Epidermal melanocyte (primary cell): ENCODE measurements around the gene FGF16.
"Not testable (repeated sequence)": the region's sequence is repeated elsewhere in the genome, so short reads cannot be mapped to it uniquely, and the experiment has no call there.

Experiments used
- DNase-seq: peaks from one replicate; pipeline ENCODE4 v3.0.0; 2011; ENCODE audit warnings: low spot score; ENCODE audit not compliant: insufficient read length

FGF16 gene

DNA sequence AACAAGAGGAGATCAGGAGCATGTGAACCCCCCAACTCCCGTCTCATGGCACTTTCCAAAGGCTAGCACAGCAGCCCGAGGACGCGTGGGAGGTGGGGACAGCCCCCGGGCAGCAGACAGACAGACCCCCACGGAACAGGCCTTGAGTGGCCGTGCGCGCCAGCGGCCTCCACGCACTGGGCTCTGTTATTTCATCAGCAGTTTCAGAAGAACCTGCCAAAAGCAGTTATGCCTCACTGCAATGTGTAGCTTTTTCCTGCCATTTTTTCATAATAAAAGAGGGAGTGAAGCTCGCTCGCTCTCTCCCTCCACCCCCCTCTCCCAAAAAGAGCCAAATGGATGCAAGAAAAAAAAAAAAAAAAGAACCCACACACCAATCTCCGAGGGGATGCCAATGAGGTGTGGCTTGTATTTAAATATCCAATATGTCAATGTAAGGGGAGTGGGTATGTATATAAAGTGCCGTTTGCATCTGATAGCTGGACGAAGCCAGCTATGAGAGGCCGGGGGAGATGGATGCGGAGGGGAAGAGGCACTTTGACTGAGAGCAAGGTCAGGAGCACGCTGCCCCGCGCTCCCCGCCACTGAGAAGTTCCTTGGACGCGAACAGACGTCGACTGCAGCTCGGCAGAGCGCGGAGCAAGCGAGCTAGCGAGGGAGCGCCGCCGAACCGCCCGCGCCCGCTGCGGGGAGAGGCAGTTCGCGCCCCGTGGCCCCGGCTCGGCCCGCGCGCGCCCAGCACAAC, at the start of gene FGF16:
Gene FGF16, plus strand, starts transcription at position 482 of the 745 bp plus-strand sequence. CDS start 286 bp downstream, outside the sequence.
- no peak for DNase-seq

DNA sequence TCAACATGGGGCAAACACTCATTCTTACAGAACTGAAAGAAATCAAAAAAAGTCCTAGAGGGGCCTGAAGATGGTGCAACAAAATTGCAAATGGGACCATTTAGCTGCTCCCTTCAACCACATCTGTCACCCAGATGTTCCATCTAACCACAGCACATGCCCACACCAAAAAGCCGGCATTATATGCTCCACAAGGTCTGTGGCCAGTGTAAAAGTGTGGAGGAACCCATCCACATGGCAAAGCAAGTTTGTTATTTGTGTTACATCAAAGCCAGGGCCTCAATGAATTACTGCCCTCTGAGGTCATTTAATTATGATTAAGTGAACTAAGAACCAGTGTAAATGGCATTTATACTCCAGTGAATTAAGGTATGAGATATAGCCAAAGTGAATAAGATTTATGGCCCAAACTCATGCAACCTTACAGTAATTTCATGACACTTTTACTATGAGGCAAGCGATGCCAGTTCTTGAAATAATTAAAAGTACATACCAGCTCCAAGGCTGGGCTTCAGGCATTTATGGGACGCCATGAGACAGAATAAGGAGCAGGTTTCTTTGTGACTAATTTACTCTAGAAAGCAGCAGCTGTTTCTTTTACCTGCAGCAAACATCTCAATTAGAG, 48.7 kb upstream of the FGF16 start:
- DNase-seq, result peak; percentile 17

DNA sequence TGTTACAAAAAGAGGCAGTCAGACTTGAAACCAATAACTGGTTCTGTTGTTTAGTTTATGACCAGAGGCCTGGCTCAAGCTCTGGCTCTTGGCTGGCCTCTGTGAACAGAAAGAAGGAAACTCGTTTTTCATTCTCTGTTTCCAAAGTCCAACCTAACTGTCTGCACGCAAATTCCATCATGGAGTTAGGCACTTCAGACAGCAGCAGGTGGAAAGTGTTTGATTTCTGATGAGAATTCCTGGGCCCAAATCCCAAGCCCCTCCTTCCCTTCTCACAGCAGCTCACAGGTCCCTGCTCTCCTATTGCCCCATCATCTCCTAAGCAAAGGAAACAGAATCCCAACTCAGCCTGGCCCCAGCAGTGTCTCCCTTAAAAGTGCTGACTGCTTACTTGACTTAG, 42.8 kb upstream of the FGF16 start:
- no peak for DNase-seq

DNA sequence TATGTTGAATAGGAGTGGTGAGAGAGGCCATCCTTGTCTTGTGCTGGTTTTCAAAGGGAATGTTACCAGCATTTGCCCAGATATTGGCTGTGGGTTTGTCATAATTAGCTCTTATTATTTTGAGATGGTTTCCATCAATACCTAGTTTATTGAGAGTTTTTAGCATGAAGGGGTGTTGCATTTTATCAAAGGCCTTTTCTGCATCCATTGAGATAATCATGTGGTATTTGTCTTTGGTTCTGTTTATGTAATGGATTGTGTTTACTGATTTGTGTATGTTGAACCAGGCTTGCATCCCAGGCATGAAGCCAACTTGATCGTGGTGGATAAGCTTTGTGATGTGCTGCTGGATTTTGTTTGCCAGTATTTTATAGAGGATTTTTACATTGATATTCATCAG, 39.4 kb upstream of the FGF16 start:
- not testable (repeated sequence) for DNase-seq

DNA sequence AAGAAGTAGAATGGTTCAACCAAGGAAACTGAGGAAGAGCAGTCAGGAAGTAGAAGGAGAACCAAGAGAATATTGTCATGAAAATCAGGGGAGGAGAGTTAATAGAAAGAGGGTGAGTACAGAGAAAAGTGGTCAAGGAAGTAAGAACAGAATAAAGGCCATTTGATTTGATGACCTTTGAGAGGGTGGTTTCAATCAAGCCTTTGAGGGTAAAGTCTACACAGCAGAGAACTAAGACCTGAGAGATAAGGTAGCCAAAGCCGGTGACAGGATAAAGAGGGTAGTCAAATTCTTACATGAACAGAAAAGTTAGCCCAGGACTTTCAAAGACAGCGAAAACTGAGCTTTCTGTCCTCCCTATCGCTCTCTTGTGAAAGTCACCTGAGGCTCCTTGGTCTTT, 34.6 kb upstream of the FGF16 start:
- no peak for DNase-seq

DNA sequence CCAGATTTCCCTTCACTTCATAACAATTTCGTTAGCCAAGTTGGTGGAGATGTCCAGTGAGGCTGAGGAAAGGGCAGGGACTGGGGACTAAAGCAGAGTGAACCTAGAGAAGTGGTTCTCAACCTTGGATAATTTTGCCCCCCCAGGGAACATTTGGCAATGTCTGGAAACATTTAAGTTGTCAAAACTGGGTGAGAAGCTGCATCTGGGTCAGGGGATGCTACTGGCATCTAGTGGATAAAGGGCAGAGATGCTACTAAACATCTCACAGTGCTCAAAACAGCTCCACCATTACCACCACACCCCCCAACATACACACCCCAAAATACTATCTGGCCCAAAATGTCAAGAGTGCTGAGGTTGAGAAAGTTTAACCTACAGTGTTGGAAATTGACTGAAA, 32.0 kb upstream of the FGF16 start:
- DNase-seq, result no peak

DNA sequence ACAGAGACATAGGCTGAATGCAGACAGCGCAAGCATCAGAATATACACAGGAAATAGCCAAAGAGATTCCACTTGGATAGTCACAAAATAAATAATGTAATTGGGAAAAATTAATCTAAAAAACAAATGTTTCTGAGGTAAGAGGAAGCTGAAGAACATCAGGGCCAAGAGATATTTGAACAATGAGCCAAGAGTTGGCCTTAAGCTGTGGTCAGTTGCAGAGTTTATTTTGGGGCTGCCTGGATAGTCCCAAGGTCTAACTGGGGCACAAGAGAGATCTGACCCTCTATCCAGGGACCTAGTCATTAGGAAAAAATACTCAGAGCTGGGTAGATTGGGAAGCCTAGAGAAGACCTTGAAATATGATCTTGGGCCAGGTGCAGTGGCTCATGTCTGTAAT, 31.3 kb upstream of the FGF16 start:
- no peak for DNase-seq

DNA sequence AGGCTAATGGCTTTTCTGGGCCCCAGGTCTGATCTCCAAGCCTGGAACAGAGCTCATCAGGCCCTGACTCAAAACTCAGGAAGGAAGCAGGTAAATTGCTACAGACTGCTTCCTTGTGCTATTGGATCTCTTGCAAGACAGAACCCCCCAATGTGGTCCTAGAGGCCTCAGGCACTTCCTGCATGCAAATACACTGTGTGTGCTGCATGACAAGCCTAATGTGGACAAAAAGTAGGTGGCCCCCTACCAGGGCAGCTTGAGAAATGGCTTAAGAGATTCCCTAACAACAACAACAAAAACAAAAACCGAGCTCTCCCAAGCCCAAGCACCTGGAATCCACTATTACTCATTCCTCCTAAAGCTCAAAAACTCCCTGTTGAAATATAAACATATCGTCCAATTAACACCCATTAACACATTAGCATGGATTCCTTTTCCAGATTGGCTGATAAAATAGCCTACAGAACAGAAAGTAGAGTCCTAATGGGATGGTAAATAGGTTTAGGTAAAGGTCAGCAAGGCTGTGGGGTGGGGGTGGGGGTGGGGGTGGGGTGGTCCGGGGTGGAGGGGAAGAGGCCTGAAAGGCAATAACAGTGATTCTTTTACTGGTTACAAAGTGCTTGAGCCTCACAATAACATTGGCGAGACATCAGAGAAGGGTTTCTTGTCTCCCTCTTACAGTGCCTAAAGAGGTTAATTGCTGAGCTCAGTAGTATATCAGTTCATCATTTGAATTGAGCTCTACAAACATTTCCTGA, 24.1 kb upstream of the FGF16 start:
- DNase-seq, result no peak

DNA sequence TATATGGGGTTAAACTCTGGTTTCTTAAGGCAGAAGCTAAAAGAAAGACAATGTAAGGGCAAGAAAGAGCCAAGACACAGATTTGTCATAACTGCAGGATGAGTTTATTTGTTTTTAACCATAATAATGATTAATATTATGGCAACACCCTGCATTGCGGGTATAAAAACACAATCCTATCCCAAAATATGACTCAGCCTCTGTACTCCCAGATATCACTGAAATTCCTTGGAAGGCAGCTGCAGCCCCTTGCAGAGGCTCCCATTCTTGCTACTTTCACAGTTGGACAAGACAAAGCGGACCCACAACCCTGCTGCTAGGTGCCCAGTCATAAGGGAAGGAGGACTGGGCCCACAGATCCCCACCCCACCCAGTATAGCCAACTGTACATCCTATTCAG, 20.4 kb upstream of the FGF16 start:
- DNase-seq, result no peak

DNA sequence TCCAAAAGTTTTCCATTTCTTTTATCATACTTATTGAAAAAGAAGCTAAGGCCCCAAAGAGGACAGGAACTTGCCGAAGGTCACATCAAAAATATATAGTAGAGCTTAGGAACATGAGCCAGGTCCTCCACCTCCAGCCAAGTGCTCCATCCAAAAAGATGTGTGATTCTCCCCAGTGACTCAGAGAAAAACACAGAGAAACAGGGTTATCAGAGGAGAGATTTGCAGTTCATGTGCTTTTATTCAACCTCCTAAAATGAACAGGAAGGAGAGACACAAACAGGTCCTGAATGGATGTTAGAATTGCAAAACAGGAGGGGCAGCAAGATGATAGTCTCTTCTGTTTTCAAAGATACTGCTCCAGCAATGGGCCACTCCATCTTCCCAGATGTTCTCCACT, 19.6 kb upstream of the FGF16 start:
- no peak for DNase-seq

DNA sequence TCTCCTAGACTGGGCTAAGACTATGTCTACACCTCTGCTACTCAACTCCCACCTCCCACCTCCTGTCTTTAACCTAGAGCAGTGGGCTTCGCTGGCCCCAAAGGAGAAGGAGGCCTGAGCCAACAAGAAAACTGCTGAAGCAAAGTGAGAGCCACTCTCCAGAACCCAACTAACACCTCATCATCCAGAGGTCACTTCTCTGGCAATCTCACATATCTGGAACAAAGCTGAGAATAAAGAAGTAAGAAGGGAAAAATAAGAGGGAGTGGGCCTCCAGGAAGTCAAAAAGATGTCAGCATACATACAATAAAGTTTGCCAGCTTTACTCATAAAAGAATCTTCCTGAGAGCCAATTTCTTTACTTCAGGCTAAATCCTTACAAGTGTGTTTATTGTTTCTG, 18.6 kb upstream of the FGF16 start:
- no peak for DNase-seq

DNA sequence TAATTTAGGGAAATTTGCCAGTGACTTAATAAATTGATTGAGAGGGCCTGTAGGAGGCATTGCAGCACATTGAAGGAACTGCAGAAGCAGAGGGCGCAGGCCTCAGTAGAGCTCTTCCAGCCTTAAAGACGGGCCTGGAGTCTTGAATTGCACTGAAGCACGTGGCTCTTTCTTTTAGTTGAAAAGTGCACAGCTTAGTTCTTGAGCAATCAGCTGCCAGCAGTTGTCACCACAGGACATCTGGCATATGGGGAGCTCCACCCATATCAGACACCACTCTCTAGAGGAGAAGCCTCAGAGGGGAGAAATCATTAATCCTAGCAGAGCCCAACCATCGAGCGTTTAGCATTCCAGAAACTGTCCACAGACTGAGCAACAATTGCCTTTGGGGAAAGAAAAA, 16.0 kb upstream of the FGF16 start:
- no peak for DNase-seq

DNA sequence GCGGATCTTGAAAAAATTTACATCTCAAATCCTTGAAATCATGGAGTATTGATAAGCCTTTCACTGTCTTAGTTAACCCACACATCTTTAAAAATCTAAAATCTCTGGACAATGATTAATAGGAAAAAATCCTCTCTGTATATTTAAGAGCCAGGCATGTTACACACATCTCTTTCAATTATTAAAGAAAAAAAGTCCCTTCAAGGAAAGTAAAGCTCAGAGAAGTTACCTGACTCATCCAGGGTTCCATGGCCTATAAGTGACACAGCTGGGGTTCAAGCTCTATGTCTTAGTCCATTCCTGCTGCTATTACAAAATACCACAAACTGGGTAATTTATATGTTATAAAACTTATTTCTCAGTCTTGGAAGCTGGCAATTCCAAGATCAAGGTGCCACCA, 14.2 kb upstream of the FGF16 start:
- DNase-seq, result no peak

DNA sequence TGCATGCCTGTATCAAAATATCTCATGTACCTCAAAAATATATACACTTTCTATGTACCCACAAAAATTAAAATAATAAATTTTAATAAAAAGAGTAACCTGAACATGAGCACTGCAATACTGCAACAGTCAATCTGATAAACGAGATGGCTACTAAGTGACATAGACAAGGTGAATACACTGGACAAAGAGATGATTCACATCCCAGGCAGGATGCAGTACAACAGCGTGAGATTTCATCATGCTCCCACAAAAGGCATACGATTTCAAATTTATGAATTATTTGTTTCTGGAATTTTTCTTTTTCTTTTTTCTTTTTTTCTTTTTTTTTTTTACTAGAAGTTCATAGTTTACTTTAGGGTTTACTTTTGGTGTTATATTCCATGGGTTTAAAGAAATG, 12.2 kb upstream of the FGF16 start:
- DNase-seq, result no peak

DNA sequence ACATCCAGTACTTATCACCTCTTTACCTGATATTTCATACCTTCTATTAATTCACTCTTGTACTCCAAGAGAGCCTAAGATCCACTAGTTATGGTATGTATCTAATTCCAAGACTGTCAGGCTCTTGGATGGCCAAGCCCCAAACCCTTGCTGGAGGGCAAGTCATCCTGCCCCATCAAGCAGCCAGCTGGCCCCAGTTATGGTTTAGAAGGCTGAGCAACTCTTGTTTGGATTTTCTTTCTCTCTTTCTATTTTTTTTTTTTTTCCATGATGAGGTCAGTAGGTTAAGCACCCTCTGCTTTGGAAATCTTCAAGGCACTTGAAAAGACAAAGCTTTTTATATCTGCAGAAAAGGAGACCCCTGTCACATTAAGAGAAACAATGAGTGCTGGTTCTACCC, 10.9 kb upstream of the FGF16 start:
- no peak for DNase-seq

DNA sequence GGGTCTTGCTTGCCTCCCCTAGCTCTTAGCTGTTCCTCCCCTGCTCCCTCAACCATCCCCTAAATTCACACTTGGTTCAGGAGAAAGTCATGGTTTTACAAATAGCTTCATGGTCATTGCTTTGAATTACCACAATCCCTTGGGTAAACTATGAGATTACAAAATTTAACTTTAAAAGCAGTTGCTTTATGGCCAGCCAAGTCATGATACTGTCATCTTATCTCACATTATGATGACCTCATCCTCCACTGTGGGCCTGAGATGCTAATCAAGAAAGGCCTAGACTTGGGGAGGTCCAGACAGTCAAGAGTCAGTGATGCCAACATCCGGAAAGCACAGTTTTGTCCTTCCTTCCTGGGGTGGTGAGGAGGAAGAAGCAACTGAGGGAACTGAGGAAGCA, 10.5 kb upstream of the FGF16 start:
- no peak for DNase-seq

DNA sequence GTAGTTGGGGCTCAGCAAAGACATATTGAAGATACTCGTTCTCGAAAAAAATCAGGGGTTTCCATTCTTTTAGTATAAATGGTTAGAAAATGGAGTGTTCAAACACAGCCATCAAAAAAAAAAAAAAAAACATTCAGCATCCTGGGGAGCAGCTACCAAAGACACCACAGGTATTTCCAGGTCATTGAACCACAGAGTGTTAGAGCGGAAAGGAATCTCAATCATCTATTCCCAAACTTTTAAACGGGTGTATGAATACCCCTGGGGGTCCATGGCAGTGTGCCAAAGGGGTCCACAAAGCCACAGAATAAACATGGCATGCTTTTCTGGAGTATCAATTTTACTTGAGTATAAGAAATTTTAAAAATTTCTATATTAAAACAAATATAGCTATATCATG, 6.9 kb upstream of the FGF16 start:
- no peak for DNase-seq

DNA sequence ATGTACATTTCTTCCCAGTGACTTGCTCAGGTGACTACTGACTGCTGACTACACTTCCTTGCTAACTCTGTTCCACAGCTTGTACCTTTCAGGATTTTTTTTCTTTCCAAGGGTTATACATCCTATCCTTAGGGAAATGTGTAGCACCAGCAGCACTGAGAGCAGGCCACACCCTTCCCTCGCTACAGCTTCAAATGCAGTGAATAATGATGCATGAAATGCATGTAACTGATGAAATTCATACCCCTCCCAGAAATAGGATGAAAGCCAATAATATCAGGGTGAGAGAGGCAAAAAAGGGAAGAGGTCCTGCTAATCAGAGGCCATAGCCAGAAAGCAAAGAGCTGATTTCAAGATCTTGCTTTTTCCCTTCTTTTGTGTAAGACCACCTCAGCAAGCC, 6.2 kb upstream of the FGF16 start:
- DNase-seq, result no peak

DNA sequence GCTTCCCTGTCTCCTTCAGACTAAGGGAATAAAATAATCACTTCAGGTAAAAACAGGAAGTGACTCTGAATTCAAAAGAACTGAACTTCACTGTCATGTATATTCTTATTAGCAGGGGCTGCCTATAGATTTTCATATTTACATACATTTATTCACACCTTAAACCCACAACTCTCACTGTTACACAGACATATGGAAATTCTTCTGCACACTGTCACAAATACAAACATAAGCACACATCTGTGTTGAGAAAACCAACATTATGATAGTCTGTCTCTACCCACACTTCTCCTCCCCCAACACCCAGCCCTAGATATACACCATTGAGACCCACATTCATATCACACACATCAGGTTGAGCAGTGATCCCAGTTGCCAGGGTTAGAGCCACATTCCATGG, 5.7 kb upstream of the FGF16 start:
- DNase-seq, result no peak

DNA sequence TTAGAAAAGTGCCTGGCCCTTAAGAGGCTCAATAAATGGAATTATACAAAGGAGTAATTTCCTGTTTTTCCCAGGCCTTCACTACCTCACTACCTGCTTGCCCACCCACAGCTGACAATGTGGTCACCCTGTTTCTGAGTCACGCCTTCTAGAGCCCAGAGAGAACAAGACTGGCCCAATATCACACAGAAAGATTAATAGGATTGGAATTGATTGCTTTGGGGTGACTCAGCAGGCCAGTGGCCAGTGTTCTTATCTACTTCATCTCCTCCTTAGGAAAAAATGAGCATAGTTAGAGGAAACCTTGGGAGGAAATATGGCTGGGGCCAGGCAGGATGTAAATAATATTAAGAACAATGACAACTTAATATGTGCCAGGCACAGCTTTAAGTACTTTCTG, 4.5 kb upstream of the FGF16 start:
- DNase-seq, result no peak

DNA sequence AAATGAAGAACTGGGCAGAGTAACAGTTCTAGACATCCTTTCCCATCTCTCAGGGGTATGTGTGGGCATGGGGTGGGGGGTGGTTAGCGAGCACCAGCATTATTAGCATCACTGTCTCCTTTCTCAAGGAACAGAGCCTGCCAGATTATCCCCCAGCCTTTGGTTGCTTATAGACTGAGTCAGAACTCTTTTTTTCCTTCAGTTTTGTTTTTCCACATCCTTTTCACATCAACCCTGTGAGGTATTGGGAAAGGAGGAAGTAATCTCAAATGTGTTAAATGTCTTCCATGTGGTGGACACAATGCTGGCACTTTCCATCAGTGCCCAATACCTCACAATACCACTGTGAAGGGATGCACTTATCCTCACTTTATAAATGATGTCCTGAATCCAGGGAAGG, 3.1 kb upstream of the FGF16 start:
- DNase-seq, result no peak

DNA sequence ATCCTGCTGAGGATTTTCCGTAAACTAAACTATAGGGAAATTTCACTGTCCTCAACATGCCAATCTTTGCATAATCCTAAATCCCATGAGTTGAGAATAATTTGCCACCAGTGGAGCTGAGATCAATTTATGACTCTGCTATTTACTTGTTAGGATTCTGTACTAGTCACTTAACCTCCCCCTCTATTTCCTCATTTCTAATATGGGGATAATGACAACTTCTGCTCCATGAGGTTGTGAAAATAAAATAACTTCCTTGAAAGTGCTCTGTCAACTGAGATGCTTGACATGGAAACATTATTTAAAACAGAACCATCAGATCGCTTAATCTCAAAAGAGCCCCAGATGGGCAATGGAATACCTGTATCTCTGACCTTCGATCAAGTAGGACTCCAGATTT, 2.6 kb upstream of the FGF16 start:
- no peak for DNase-seq
